ENCODE results near the gene SH3BP1.

SH3BP1 gene

GRCh38 chr22:37616201-37617083 is 23.0 kb upstream of the SH3BP1 start:
- no peak for DNase-seq (ENCODE audit: low spot score)

DNA sequence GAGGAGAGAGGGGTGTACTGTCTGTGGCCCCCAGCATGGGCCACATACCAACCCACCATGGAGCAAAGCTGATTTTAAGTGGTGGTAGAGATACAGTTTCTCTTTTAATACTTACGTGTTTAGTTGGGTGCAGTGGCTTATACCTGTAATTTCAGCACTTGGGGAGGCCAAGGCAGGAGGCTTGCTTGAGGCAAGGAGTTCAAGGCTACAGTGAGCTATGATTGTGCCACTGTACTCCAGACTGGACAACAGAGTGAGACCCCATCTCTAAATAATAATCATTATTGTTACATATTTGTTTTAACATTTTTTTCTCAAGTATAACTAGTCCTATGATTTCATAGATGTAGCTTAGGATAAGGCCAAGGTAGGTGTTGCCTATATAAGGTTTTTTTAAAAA is 22.0 kb upstream of the SH3BP1 start:
- no peak for DNase-seq (ENCODE audit: low spot score)

GRCh38 chr22:37618072-37618656 is 21.3 kb upstream of the SH3BP1 start:
- DNase-seq (ENCODE audit: low spot score) = no peak

DNA sequence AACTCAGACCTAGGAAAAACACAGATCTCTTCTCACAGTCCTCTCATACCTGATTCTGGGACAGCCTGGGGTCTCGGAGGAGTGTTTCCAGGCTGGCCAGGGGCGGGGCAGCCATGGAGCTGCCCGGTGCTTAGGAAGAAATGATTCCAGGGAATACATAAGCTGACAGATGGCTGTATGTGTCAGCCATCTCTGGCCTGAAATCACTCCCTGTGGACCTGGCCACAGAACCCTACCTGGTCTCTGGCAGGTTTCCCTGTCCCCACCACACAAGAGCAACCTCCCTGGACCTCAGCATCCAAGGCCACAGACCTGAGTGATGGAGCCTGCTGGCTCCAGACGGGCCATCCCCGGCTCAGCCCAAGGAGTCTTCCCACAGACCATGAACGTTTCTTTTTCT is 20.8 kb upstream of the SH3BP1 start:
- DNase-seq (ENCODE audit: low spot score) = no peak

DNA sequence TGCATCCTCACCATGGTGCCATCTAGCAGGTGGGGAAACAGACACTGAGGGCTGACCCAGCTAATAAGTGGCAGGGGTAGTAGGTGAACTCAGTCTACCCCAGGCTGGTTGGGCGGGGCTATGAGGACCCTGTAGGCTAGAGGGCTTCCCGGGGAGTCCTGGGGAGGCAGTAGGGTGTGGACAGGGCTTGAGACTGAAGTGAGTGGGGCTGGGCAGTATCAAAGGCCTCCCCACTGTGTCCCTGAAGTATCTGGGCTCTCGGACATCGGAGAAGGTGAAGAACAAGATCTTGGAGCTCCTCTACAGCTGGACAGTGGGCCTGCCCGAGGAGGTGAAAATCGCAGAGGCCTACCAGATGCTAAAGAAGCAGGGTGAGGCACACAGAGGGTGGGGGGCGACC is 19.5 kb upstream of the SH3BP1 start:
- DNase-seq (ENCODE audit: low spot score) = no peak

GRCh38 chr22:37621352-37621860 is 18.1 kb upstream of the SH3BP1 start:
- DNase-seq (ENCODE audit: low spot score) = no peak

- peak; percentile 76 for DNase-seq (ENCODE audit: low spot score)
Observed at GRCh38 chr22:37623075-37624016, 16.1 kb upstream of the SH3BP1 start.

GRCh38 chr22:37624017-37624365 is 15.5 kb upstream of the SH3BP1 start:
- DNase-seq (ENCODE audit: low spot score) = no peak

DNA sequence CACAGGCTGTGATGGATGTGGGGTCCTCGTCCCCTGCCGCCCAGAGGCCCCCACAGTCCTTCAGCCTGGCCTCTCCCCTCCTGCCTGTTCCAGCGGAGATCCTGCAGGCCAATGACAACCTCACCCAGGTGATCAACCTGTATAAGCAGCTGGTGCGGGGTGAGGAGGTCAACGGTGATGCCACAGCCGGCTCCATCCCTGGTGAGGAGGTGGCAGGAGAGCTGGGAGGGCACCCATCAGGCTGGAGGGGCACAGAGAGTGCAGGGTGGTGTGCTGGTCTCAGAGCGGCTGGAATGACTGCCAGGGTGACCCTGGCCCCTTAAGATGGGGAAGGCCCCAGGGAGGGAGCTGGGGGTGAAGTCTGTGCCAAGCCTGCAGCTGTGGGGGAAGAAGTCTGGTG is 14.6 kb upstream of the SH3BP1 start:
- DNase-seq (ENCODE audit: low spot score) = no peak

GRCh38 chr22:37625737-37626136 is 13.7 kb upstream of the SH3BP1 start:
- DNase-seq (ENCODE audit: low spot score) = no peak

- DNase-seq (ENCODE audit: low spot score) = no peak
Observed at GRCh38 chr22:37626144-37626543, 13.3 kb upstream of the SH3BP1 start.

- DNase-seq (ENCODE audit: low spot score) = no peak
Observed at GRCh38 chr22:37626556-37627075, 12.9 kb upstream of the SH3BP1 start.

DNA sequence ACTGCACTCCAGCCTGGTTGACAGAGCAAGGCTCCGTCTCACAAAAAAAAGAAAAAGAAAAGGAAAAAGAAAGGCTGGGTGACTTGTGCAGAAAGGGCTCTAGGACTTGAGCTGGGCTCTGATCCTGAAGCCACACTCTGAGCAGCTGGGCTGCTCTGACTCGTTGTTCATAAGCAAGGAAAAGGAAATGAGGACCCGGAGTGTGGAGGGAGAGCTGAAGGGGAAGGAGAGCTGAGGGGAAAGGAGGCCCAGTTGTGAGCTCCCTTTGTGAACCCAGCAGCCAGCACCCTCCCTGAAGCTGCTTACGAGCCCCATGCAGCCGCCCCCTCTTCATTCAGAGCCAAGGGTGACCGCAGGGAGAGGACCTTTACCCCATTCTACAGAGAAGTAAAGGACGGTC is 12.3 kb upstream of the SH3BP1 start:
- no peak for DNase-seq (ENCODE audit: low spot score)

GRCh38 chr22:37627545-37627944 is 11.9 kb upstream of the SH3BP1 start:
- peak; percentile 68 for DNase-seq (ENCODE audit: low spot score)

- DNase-seq (ENCODE audit: low spot score) = no peak
Observed at GRCh38 chr22:37628830-37629229, 10.6 kb upstream of the SH3BP1 start.

DNA sequence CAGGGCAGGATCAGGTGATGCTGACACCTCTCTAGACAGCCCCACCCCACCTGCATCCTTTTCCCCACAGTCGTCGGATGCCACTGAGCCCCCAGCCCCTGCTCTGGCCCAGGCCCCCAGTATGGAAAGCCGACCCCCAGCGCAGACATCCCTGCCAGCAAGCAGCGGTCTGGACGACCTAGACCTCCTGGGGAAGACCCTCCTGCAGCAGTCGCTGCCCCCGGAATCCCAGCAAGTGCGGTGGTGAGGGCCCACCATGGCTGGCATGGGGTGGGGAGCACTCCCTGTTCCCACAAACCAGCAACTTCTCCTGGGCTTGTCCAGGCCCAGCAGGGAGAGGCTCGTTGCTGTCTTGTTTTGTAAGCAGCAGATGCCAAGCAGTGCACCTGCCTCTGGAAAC is 9.5 kb upstream of the SH3BP1 start:
- no peak for DNase-seq (ENCODE audit: low spot score)

DNA sequence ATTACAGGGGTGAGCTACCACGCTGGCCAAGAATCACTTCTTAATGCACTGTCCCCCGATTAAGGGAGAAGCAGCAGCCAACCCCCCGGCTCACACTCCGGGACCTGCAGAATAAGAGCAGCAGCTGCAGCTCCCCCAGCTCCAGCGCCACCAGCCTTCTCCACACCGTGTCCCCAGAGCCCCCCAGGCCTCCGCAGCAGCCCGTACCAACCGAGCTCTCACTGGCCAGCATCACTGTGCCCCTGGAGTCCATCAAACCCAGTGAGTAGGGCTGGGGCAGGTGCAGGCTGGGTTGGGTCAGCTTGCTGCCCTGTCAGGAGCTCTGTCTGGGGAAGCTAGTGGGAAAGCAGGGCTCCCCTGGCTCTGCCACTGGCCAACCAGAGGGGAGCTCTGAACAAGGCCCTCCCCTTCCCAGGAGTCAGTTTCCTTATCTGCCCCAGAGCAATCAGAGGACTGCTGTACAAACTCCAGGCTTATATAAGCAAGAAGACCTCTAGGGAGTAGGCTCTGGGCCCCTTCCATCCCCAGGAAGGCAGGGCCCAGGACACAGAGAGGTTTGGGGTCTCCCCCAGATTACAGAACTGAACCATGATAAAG is 8.5 kb upstream of the SH3BP1 start:
- DNase-seq (ENCODE audit: low spot score) = no peak

GRCh38 chr22:37631448-37632173 is 7.9 kb upstream of the SH3BP1 start:
- DNase-seq (ENCODE audit: low spot score) = no peak

GRCh38 chr22:37632174-37633088 is 7.0 kb upstream of the SH3BP1 start:
- no peak for DNase-seq (ENCODE audit: low spot score)

GRCh38 chr22:37633089-37633624 is 6.3 kb upstream of the SH3BP1 start:
- peak; percentile 30 for DNase-seq (ENCODE audit: low spot score)
